Lower leg skin (tissue), 4 donors: Measurements from ENCODE around the gene ISCU. TPM values are rescaled to one million over a fixed set of nuclear protein-coding genes. Genes with fewer than 3 reads are reported as not detected.
A peak's percentile ranks its signal among the peaks of the same experiment; 100 is the strongest.

Experiments
- DNase-seq, 2 donors: peaks; one replicate each; pipeline ENCODE4 v3.0.0-alpha.2; 2019; ENCODE audit warnings: low spot score in 2 of 2
- H3K4me3 ChIP-seq: fragments of 200-600 bp; sonication (generic); 2 replicates; pipeline ENCODE4 v1.5.1; 2017; ENCODE audit warnings: mild to moderate bottlenecking, low read depth; ENCODE audit not compliant: poor library complexity, severe bottlenecking
- CTCF ChIP-seq, 3 donors: fragments of 450-650 bp; IDR thresholded peaks; one replicate each; pipeline ENCODE4 v1.5.1; 2016; ENCODE audit warnings: antibody characterized with exemption in 3 of 3, mild to moderate bottlenecking in 3 of 3, moderate library complexity in 2 of 3
- POLR2A ChIP-seq, 2 donors: fragments of 450-650 bp; IDR thresholded peaks; one replicate each; pipeline ENCODE4 v1.6.1; 2016 to 2017; ENCODE audit warnings: antibody characterized with exemption in 2 of 2, mild to moderate bottlenecking in 1 of 2, moderate library complexity in 1 of 2
- WGBS, 2 donors: methylation state at CpG; one replicate each; pipeline ENCODE4 v1.1.5; 2018; 5-methylcytosine and 5-hydroxymethylcytosine counted together
- intact Hi-C: fragments of 100-400 bp; cut with DNase I; formaldehyde crosslinking; loops from one replicate; pipeline ENCODE4 v1.15.0; 2023; ENCODE audit warnings: low total_unique reads
- total RNA-seq, 4 donors: library from RNA; depleted of rRNA; stranded (reverse); fragments of >200 nt; gene quantifications; one replicate each; pipeline ENCODE4 v1.1.0, GENCODE V29; 2016

ISCU gene
- total RNA-seq, 4 donors from 2014 or later, result 94.7 to 175 (median 137) TPM

- no peak overlapping the region for H3K4me3 ChIP-seq
- no peak for DNase-seq
- 88 to 96% methylated on average over 7 of the region's 7 CpGs for WGBS, 2 donors
- TF ChIP-seq CTCF (IDR thresholded peaks at IDR 0.05) (no peak), POLR2A (IDR thresholded peaks at IDR 0.05) (no peak)
- intact Hi-C loops, result no loop called here
These were observed 32.7 kb downstream of the ISCU start for GRCh38 chr12:108594960-108595710.

- TF ChIP-seq POLR2A (IDR thresholded peaks at IDR 0.05) (no peak), CTCF (IDR thresholded peaks at IDR 0.05) (no peak)
- H3K4me3 ChIP-seq, result no peak overlapping the region
- WGBS, 2 donors, result 67 to 72% methylated on average over 16 to 17 of the region's 17 CpGs
- intact Hi-C loops, result no loop called here
- no peak for DNase-seq
These were observed 33.6 kb downstream of the ISCU start for GRCh38 chr12:108595711-108596647.

- intact Hi-C loops, result no loop called here
- WGBS, 2 donors, result 48 to 66% methylated on average over 6 to 10 of the region's 10 CpGs
- no peak for TF ChIP-seq POLR2A (IDR thresholded peaks at IDR 0.05)
- TF ChIP-seq CTCF (IDR thresholded peaks at IDR 0.05), result no peak
- H3K4me3 ChIP-seq, result no peak overlapping the region
- no peak for DNase-seq
These were observed 34.6 kb downstream of the ISCU start for GRCh38 chr12:108596854-108597558.

GRCh38 chr12:108597559-108598471 is 35.4 kb downstream of the ISCU start, which contains the start of gene TMEM119:
Gene TMEM119 (minus strand): TSS chr12:108598084. CDS start chr12:108592383, 5,701 bp downstream.
- intact Hi-C loops, result no loop called here
- DNase-seq, result peak in 1 of 2 donors; percentile 90
- TF ChIP-seq POLR2A (IDR thresholded peaks at IDR 0.05) (no peak), CTCF (IDR thresholded peaks at IDR 0.05) (no peak)
- WGBS, 2 donors, result 22 to 36% methylated on average over 20 to 25 of the region's 27 CpGs
- no peak within 1 kb of the TSS for H3K4me3 ChIP-seq
